ENCODE measurements around the gene TSC1.

DNA sequence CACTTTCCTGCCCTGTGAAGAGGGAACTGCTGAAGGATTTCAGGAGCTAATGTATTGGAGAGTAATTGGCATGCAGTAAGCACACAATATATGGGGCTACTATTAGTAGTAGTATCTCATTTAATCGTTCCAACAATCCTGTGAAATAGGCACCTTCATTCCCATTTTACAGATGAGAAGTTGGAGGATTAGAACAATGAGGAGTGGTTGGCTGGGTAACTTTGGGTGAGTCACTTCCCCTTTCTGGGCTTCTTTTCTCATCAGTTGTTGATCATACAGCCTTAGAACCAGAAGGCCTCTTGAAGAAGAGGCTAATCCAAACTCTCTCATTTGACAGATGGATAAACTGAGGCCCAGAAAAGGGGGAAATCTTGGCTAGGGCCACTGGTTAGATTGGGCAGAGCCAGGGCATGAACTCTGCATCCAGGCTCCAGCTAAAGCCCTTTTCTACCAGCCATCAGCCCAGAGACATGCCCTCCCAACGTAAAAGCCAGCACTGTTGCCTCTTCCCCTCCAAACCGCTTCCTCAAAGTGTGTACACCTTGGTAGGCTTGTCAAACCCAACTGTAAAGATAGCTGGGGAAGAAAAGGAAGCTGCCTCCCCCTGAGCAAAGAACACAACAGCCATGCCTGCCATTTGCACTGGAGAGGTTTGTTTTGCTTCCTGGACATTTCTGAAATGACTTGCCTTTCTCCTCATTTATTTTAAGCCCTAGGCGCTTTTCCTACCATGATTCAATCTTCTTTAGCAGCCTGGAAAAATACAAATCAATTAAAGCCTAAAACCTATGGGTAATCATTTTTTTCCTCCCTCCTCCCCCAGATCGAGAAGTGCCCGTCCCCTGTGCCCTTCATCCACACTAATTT, 64.7 kb downstream of the TSC1 start:
- TF ChIP-seq POLR2A (IDR thresholded peaks at IDR 0.05), result no peak
- TF ChIP-seq, protein P1, sequence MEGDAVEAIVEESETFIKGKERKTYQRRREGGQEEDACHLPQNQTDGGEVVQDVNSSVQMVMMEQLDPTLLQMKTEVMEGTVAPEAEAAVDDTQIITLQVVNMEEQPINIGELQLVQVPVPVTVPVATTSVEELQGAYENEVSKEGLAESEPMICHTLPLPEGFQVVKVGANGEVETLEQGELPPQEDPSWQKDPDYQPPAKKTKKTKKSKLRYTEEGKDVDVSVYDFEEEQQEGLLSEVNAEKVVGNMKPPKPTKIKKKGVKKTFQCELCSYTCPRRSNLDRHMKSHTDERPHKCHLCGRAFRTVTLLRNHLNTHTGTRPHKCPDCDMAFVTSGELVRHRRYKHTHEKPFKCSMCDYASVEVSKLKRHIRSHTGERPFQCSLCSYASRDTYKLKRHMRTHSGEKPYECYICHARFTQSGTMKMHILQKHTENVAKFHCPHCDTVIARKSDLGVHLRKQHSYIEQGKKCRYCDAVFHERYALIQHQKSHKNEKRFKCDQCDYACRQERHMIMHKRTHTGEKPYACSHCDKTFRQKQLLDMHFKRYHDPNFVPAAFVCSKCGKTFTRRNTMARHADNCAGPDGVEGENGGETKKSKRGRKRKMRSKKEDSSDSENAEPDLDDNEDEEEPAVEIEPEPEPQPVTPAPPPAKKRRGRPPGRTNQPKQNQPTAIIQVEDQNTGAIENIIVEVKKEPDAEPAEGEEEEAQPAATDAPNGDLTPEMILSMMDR (IDR thresholded peaks at IDR 0.05), result no peak

All from testis (tissue), 2 donors.